Mesenteric fat pad (tissue), 1 donor: ENCODE measurements around the gene CHPT1. TPM values are rescaled to one million over a fixed set of nuclear protein-coding genes. Genes with fewer than 3 reads are reported as not detected.

ENCODE experiments used
- DNase-seq: peaks from one replicate; pipeline ENCODE4 v3.0.0-alpha.2; 2020; ENCODE audit warnings: low spot score
- total RNA-seq: library from RNA; stranded (reverse); fragmentation: NEBNext Ultra II Directional; extraction: Animal tissue kit (Norgen Biotek cat#: 25700); gene quantifications from one replicate; pipeline ENCODE4 v1.2.1, GENCODE V29; 2021
- donor health status: DM: yes; HTN: yes; CAD: no.

Gene CHPT1
- total RNA-seq, 1 donor from 2014 or later: 63.3 TPM

DNA sequence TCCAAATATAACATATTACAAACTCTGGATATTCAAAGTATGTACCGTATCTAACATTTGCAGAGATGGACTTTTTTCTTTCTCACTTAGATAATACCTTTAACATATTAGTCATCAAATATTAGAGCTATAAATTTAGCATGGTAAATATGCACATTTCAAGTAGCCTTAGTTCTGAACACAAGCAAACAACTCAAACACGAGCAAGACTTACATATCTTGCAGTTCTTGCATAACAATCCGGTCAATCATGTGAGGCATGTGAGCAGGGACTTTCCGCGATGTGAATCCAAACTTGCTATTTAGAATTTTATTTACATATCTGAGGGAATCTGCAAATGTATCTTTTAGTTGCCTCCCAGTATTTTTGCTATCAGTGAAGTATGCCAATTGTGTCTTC lies 63.9 kb downstream of the CHPT1 start:
- no peak for DNase-seq

DNA sequence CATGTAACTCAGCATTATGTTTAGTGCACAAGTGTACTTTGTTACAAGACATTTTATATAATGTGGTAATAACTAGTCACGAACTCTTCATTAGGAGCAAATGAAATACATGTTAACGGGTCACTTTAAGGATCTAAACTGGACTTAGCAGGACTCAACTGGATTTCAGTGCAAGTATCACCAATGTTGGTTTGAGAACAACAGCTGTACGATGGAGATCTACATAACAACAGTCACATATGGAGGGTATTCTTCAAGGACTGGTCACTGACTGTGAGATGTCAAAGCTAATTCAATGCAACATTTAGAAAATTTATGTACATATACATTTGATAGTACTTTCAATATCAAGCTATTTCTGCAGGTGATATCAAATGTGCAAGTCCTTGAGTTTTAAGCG lies 64.3 kb downstream of the CHPT1 start:
- DNase-seq: no peak

GRCh38 chr12:101763246-101763931 lies 65.9 kb downstream of the CHPT1 start:
- DNase-seq: no peak

GRCh38 chr12:101764051-101764792 lies 66.8 kb downstream of the CHPT1 start:
- no peak for DNase-seq

- no peak for DNase-seq
These were observed 70.1 kb downstream of the CHPT1 start for GRCh38 chr12:101767537-101767936.

GRCh38 chr12:101768781-101769180 lies 71.3 kb downstream of the CHPT1 start:
- no peak for DNase-seq

DNA sequence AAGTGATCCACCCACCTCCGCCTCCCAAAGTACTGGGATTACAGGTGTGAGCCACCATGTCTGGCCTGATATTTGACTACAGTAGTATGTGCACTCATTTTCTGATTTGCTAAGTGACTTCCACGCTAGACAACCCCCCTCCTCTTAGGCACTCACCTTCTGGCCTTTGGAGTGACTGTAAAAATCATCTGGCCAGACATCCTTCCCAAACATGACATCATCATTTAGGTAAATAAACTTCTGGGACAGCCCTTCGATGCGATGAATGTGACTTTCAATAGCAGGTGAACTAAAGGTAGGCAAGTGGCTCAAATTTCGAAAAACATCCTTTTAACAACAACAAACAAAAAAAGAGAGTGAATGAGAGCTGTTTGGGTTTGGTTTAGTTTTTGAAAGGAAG lies 72.4 kb downstream of the CHPT1 start:
- no peak for DNase-seq

DNA sequence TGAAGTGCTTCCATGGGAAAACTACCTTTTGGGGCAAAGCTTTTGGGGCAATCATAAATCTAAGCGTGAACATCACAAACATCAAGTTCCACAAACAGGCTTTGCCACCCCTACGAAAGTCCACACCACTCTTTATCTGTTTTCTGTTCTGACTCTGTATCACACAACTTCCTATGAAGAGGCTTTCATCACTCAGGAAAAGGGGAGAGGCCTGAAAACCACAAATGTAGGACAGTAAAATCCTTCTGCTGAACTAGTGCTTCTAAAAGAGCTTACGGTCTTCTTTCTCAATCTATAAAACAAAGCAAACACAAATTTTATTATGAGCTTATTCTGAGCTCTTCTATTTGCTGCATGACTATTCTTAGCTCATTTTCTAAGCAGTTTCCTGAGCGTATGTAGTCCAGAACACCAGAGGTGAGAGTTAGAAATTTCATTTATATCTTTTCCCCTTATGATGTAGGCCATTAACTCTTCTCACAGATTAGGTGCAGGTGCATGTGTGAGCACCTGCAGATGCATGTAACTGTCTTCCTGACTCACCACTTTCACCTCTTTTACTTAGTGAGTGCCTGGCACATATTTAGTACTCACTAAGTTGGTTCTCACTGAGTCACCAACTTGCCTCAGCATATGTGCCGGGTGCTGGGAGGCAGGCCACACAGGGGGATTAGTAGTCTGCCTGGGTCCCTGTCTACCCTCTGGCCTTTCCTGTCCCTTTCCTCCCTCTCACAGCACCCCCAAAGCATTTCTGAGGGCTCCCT lies 74.8 kb downstream of the CHPT1 start:
- DNase-seq: no peak

DNA sequence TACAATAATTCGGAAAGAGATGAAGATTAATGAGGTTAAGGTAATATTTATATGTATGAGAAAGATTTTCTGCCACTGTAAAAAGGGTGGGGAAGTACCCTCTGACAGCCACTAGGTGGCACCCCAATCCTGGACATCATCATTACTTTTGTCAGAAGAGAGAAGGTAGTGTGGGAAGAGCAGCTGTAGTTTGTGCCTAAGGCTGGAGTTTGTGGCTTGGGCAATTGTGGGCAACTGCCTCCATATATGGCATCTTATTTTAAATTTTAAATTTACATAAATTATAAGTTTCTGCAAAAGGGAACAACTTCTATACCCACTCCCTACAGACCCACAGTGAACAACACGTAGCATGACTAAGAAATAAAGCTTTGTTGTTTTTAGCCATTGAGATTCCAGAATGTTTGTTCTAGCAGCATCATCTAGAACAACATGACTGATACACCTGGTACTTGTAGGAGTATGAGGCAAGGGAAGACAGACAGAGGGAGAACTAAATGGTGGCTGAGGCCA lies 76.3 kb downstream of the CHPT1 start:
- DNase-seq: no peak

DNA sequence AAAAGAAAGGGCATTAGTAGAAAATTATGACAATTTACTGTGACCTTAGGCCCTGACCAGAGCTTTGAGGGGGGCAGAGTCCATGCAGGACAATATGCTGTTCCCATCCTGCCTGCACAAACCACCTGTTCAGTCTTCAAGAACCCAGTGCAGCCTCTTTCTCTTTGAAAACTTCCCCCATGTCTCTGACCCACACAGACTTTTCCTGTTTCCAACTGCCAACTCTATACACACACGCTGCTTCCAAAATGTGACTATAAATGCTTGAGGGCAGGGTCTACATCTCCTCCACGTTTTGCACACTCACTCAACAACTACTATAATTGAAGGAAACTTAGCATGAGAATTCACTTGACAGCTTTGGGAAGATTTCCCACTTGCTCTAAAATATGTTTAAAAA lies 78.4 kb downstream of the CHPT1 start:
- no peak for DNase-seq

GRCh38 chr12:101777485-101777884 lies 80.0 kb downstream of the CHPT1 start:
- DNase-seq: no peak

DNA sequence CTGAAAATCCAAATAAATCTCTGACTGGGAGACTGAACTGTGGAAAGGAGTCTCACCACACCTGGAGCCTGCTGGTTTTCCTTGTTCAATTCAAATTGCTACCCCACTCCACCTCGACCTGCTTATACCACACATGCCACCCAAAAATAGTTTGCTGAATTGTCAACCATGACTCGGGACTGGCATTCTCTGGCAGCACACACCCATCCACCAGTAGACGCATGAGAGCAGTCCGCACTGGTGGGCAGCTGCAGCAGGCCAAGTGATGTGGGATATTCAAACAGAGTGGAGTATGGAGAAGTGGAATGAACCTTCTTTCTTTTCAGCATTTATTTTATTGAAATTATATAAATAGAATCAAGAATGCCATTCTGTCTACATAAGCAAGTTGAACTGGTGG lies 80.5 kb downstream of the CHPT1 start:
- DNase-seq: no peak

Other genes with a start within 250 kb of the CHPT1 start
- not detected for gene SPIC, start 222.3 kb upstream of the CHPT1 start, total RNA-seq
- gene MYBPC1, start 102.7 kb upstream of the CHPT1 start, total RNA-seq: not detected
- gene SYCP3, start 41.8 kb downstream of the CHPT1 start, total RNA-seq: not detected
- 26.0 TPM for gene GNPTAB, start 133.3 kb downstream of the CHPT1 start, total RNA-seq
- gene DRAM1, start 179.9 kb downstream of the CHPT1 start, total RNA-seq: 35.3 TPM